ENCODE measurements around the gene HS6ST3. TPM values are rescaled to one million over a fixed set of nuclear protein-coding genes. Genes with fewer than 3 reads are reported as not detected.

The HS6ST3 gene
- total RNA-seq, 1 experiment from 2014 or later, result not detected

- Histone ChIP-seq H3K4me1 (no peaks in the 10 kb centered on the region), H3K36me3 (ENCODE audit: control insufficient read depth, insufficient read depth, low read length) (no peaks in the 10 kb centered on the region), H3K27me3 (replicated peaks; ENCODE audit: control insufficient read depth, insufficient read depth, low read length) (no peaks in the 10 kb centered on the region), H3K9me3 (no peaks in the 10 kb centered on the region), H3K4me3 (ENCODE audit: low read depth, low read length) (no peak overlapping the region)
- H3K4me3 Mint-ChIP-seq (ENCODE audit: unreplicated experiment), result no peak overlapping the region
- H3K27ac Mint-ChIP-seq (ENCODE audit: unreplicated experiment), result no peak overlapping the region
- no peaks in the 10 kb centered on the region for H3K9me3 Mint-ChIP-seq (ENCODE audit: unreplicated experiment)
- CTCF ChIA-PET, result no interaction called here
- no peaks in the 10 kb centered on the region for H3K4me1 Mint-ChIP-seq (ENCODE audit: low read depth, unreplicated experiment)
- H3K36me3 Mint-ChIP-seq (ENCODE audit: insufficient read depth, unreplicated experiment), result no peaks in the 10 kb centered on the region
- POLR2A ChIA-PET, result no interaction called here
- BruUV-seq (replicated peaks), result no TSS peak
- H3K27me3 Mint-ChIP-seq (ENCODE audit: insufficient read depth, unreplicated experiment), result peaks cover 4% of the 10 kb centered on the region
- DNase-seq, result no peak
- TF ChIP-seq CTCF (IDR thresholded peaks at IDR 0.05; ENCODE audit: insufficient read depth in 1 of 2, low read depth in 1 of 2, low read length in 1 of 2, severe bottlenecking in 1 of 2, unreplicated experiment in 1 of 2), result no peak
- intact Hi-C loops (cut with micrococcal nuclease; ENCODE audit: unreplicated experiment), result no loop called here
These were observed 596.4 kb downstream of the HS6ST3 start for GRCh38 chr13:96686286-96686685.

- ChIA-PET POLR2A (no interaction called here), CTCF (no interaction called here)
- Histone ChIP-seq H3K36me3 (ENCODE audit: control insufficient read depth, insufficient read depth, low read length) (no peaks in the 10 kb centered on the region), H3K9me3 (no peaks in the 10 kb centered on the region), H3K27me3 (replicated peaks; ENCODE audit: control insufficient read depth, insufficient read depth, low read length) (no peaks in the 10 kb centered on the region), H3K4me1 (no peaks in the 10 kb centered on the region), H3K4me3 (ENCODE audit: low read depth, low read length) (no peak overlapping the region)
- Mint-ChIP-seq H3K4me3 (ENCODE audit: unreplicated experiment) (no peak overlapping the region), H3K36me3 (ENCODE audit: insufficient read depth, unreplicated experiment) (no peaks in the 10 kb centered on the region), H3K27ac (ENCODE audit: unreplicated experiment) (no peak overlapping the region), H3K4me1 (ENCODE audit: low read depth, unreplicated experiment) (no peaks in the 10 kb centered on the region), H3K27me3 (ENCODE audit: insufficient read depth, unreplicated experiment) (peaks cover 8% of the 10 kb centered on the region), H3K9me3 (ENCODE audit: unreplicated experiment) (no peaks in the 10 kb centered on the region)
- intact Hi-C loops (cut with micrococcal nuclease; ENCODE audit: unreplicated experiment), result no loop called here
- BruUV-seq (replicated peaks), result no TSS peak
- no peak for DNase-seq
- no peak for TF ChIP-seq CTCF (IDR thresholded peaks at IDR 0.05; ENCODE audit: insufficient read depth in 1 of 2, low read depth in 1 of 2, low read length in 1 of 2, severe bottlenecking in 1 of 2, unreplicated experiment in 1 of 2)
These were observed 597.3 kb downstream of the HS6ST3 start for GRCh38 chr13:96687191-96687590.

- no peak for DNase-seq
- ChIA-PET POLR2A (no interaction called here), CTCF (no interaction called here)
- peaks cover 8% of the 10 kb centered on the region for H3K27me3 Mint-ChIP-seq (ENCODE audit: insufficient read depth, unreplicated experiment)
- no peaks in the 10 kb centered on the region for H3K36me3 Mint-ChIP-seq (ENCODE audit: insufficient read depth, unreplicated experiment)
- no TSS peak for BruUV-seq (replicated peaks)
- no peaks in the 10 kb centered on the region for H3K9me3 Mint-ChIP-seq (ENCODE audit: unreplicated experiment)
- Histone ChIP-seq H3K4me3 (ENCODE audit: low read depth, low read length) (no peak overlapping the region), H3K27me3 (replicated peaks; ENCODE audit: control insufficient read depth, insufficient read depth, low read length) (no peaks in the 10 kb centered on the region), H3K36me3 (ENCODE audit: control insufficient read depth, insufficient read depth, low read length) (no peaks in the 10 kb centered on the region), H3K4me1 (no peaks in the 10 kb centered on the region), H3K9me3 (no peaks in the 10 kb centered on the region)
- no peak for TF ChIP-seq CTCF (IDR thresholded peaks at IDR 0.05; ENCODE audit: insufficient read depth in 1 of 2, low read depth in 1 of 2, low read length in 1 of 2, severe bottlenecking in 1 of 2, unreplicated experiment in 1 of 2)
- H3K4me1 Mint-ChIP-seq (ENCODE audit: low read depth, unreplicated experiment), result no peaks in the 10 kb centered on the region
- no peak overlapping the region for H3K27ac Mint-ChIP-seq (ENCODE audit: unreplicated experiment)
- intact Hi-C loops (cut with micrococcal nuclease; ENCODE audit: unreplicated experiment), result no loop called here
- H3K4me3 Mint-ChIP-seq (ENCODE audit: unreplicated experiment), result no peak overlapping the region
These were observed 601.1 kb downstream of the HS6ST3 start for GRCh38 chr13:96690998-96691397.
